ENCODE measurements around the gene ACBD6. TPM values are rescaled to one million over a fixed set of nuclear protein-coding genes. Genes with fewer than 3 reads are reported as not detected.

Gene ACBD6
- total and polyA plus RNA-seq, 8 donors, result 8.9 to 48.8 (median 37.7) TPM

DNA sequence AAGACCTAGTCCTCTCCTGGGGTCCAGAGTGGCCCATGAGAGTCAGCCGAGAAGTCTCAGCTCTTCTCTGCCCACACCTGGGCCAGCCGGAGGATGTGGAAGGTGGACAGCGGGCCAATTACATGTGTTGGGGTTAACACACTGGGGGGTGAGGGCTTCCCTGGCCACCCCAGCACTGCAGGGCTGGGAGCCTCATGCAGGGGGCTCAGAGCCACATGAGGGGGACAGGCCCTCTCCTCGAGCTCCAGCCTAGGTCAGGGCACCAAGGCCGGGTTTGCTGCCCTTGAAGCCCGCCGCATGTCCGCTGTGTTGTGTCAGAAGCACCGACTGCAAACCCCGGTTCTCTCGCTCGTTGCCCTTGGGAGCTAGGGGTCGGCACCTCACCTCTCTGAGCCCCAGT is 241.8 kb downstream of the ACBD6 start:
- Histone ChIP-seq H3K9me3 (no peaks in the 10 kb centered on the region), H3K4me1 (peaks cover 0 to 15% (median 0%) of the 10 kb centered on the region in 4 donors), H3K36me3 (no peaks in the 10 kb centered on the region), H3K27ac (no peak overlapping the region), H3K4me3 (no peak overlapping the region), H3K27me3 (peaks cover 7 to 85% (median 53%) of the 10 kb centered on the region in 3 donors)
- TF ChIP-seq, protein P1, sequence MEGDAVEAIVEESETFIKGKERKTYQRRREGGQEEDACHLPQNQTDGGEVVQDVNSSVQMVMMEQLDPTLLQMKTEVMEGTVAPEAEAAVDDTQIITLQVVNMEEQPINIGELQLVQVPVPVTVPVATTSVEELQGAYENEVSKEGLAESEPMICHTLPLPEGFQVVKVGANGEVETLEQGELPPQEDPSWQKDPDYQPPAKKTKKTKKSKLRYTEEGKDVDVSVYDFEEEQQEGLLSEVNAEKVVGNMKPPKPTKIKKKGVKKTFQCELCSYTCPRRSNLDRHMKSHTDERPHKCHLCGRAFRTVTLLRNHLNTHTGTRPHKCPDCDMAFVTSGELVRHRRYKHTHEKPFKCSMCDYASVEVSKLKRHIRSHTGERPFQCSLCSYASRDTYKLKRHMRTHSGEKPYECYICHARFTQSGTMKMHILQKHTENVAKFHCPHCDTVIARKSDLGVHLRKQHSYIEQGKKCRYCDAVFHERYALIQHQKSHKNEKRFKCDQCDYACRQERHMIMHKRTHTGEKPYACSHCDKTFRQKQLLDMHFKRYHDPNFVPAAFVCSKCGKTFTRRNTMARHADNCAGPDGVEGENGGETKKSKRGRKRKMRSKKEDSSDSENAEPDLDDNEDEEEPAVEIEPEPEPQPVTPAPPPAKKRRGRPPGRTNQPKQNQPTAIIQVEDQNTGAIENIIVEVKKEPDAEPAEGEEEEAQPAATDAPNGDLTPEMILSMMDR (IDR thresholded peaks at IDR 0.05), result no peak
- TF ChIP-seq POLR2A (IDR thresholded peaks at IDR 0.05), result no peak
- no peak for TF ChIP-seq EP300 (IDR thresholded peaks at IDR 0.05)
- no peak for TF ChIP-seq POLR2AphosphoS5 (IDR thresholded peaks at IDR 0.05)
- intact Hi-C loops (cut with DNase I; ENCODE audit: low total_unique reads), result no loop called here
- DNase-seq, result no peak
- 60 to 90% (median 82%) methylated on average over 1 to 13 of the region's 13 CpGs for WGBS, 5 donors

DNA sequence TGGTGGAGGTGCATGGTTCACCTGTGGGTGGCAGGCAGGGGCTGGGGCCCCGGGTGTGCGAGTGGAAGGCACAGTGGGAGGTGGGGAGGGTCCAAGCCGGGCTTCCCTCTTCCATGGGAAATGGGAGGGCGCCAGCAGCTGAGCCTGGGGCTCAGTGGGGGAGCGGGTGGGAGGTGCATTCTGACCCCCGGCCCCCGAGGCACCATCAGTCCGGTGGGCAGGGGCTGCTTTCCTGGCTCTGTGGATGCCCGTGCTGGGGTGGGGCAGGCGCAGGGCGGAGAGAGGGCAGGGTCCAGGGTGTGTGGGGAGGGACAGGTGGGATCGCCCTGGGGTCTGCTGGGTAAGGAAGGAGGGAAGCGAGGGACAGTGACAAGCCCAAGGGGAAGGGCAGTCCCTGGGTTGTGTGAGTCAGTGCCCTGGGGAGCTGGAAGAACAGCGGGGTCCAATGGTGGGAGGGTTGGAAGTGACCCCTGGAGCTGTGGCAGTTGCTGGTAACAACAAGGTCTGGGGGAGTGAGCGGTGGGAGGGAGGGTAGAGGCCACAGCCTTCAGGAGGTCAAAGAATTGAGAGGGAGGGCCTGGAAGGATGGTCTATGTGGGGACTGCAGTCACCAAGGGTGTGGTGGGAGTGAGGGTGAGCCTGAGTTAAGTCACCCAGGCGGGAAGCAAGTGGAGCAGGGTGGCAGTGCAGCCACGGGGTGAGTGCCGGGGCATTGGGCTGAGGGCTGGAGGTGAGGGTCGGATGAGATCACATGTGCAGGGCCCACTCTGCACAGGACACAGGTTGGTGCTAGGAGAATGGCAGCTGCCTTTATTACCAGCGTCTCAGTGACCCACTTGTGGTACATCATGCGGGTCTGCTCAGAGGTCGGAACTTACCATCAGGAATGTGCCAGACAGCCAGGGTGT is 242.7 kb downstream of the ACBD6 start:
- DNase-seq, result no peak
- Histone ChIP-seq H3K9me3 (no peaks in the 10 kb centered on the region), H3K4me1 (peaks cover 0 to 15% (median 0%) of the 10 kb centered on the region in 4 donors), H3K36me3 (no peaks in the 10 kb centered on the region), H3K27me3 (peaks cover 7 to 92% (median 57%) of the 10 kb centered on the region in 3 donors), H3K27ac (no peak overlapping the region), H3K4me3 (no peak overlapping the region)
- 67 to 80% (median 76%) methylated on average over 20 to 22 of the region's 22 CpGs for whole genome bisulfite sequencing, 5 donors
- TF ChIP-seq POLR2A (IDR thresholded peaks at IDR 0.05) (no peak), POLR2AphosphoS5 (IDR thresholded peaks at IDR 0.05) (no peak), EP300 (IDR thresholded peaks at IDR 0.05) (no peak)
- TF ChIP-seq, protein P1 (IDR thresholded peaks at IDR 0.05), result no peak
- intact Hi-C loops (cut with DNase I; ENCODE audit: low total_unique reads), result loop anchor here (10.0 kb wide), 1 partner anchor 225 kb away; no protein-coding TSS in a partner anchor

DNA sequence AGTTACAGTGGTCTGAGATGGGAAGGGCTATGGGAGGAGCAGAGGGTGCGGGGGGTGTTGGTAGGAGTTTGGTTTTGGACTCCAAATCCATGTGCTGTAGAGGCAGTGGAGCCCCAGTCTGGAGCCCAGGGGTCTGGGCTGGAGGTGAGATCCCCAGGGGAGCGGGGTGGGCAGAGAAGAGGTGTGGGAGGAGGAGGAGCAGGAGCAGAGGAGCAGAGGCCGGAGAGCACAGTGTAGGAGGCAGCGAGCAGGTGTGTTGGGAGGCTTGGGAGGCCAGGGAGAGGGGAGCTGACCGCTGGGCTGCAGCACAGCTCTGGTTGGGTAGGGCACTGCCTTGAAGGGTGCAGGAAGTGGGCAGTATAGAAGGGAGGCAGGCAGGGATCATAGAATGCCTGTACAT is 243.4 kb downstream of the ACBD6 start:
- no peaks in the 10 kb centered on the region for H3K9me3 ChIP-seq
- H3K27me3 ChIP-seq, result peaks cover 13 to 92% (median 65%) of the 10 kb centered on the region in 3 donors
- intact Hi-C loops (cut with DNase I; ENCODE audit: low total_unique reads), result loop anchor here (10.0 kb wide), 1 partner anchor 226 kb away; no protein-coding TSS in a partner anchor
- no peak for DNase-seq
- 64 to 73% (median 67%) methylated on average over 5 of the region's 5 CpGs for WGBS, 5 donors
- peaks cover 0 to 15% (median 0%) of the 10 kb centered on the region in 4 donors for H3K4me1 ChIP-seq
- TF ChIP-seq EP300 (IDR thresholded peaks at IDR 0.05), result no peak
- no peak for TF ChIP-seq POLR2AphosphoS5 (IDR thresholded peaks at IDR 0.05)
- no peak for TF ChIP-seq POLR2A (IDR thresholded peaks at IDR 0.05)
- TF ChIP-seq, protein P1 (IDR thresholded peaks at IDR 0.05), result no peak
- H3K27ac ChIP-seq, result no peak overlapping the region
- H3K4me3 ChIP-seq, result no peak overlapping the region
- no peaks in the 10 kb centered on the region for H3K36me3 ChIP-seq

- peaks cover 13 to 92% (median 66%) of the 10 kb centered on the region in 3 donors for H3K27me3 ChIP-seq
- no peak for TF ChIP-seq EP300 (IDR thresholded peaks at IDR 0.05)
- TF ChIP-seq POLR2A (IDR thresholded peaks at IDR 0.05), result no peak
- TF ChIP-seq, protein P1 (IDR thresholded peaks at IDR 0.05), result no peak
- no peak for TF ChIP-seq POLR2AphosphoS5 (IDR thresholded peaks at IDR 0.05)
- intact Hi-C loops (cut with DNase I; ENCODE audit: low total_unique reads), result loop anchor here (10.0 kb wide), 1 partner anchor 227 kb away; no protein-coding TSS in a partner anchor
These were observed 244.1 kb downstream of the ACBD6 start for GRCh38 chr1:180258290-180258689.

More at GRCh38 chr1:180258290-180258689, 244.1 kb downstream of the ACBD6 start:
- Histone ChIP-seq H3K4me3 (no peak overlapping the region), H3K4me1 (peaks cover 0 to 15% (median 0%) of the 10 kb centered on the region in 4 donors), H3K9me3 (no peaks in the 10 kb centered on the region), H3K36me3 (no peaks in the 10 kb centered on the region), H3K27ac (no peak overlapping the region)
- no peak for DNase-seq
- 80 to 90% (median 86%) methylated on average over 12 of the region's 12 CpGs for whole genome bisulfite sequencing, 5 donors

All from stomach (tissue), 9 donors.